ENCODE measurements around the gene ZCCHC4.

ZCCHC4 gene

DNA sequence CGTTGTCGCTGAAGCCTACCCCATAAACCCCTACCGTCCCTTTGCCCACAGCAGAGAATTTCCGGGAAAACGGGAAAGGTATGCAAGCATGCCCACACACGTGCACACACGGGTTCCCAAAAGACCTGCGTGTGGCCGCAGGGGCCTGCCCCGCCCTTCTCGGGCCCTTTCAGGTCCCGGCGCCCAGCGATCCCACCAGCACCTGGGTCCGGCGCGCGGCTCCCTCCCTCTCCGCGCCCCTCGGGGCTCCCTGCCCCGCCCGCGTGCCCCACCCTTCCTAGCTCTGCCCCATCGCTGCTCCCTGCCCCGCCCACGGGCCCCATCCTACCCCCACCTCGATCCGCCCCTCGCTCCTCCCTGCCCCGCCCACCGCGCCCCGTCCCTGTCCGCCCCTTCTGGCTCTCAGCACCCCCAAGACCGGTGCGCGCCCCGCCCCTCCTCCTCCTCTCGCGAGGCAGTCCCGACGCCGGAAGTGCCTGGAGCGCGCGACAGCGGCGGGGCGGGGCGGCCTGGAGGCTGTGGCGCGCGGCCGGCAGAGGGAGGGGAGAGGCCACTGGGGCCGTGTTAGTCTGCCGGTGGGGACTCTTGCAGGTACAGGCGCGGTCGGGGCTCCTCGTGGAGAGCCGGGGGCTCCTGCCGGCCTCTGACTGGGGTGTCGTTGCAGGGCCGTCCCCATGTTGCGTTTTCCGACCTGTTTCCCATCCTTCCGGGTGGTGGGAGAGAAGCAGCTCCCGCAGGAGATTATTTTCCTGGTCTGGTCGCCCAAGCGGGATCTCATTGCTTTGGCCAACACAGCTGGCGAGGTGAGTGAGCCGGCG lies 64.4 kb downstream of the ZCCHC4 start, which contains the start of gene ANAPC4:
TSS of gene ANAPC4 (plus strand) at position 510 of the 818 bp plus-strand sequence. CDS start at position 675, 165 bp downstream.
- FAIRE-seq = no peak
- DNase-seq (ENCODE audit: low spot score) = peak; percentile 94

DNA sequence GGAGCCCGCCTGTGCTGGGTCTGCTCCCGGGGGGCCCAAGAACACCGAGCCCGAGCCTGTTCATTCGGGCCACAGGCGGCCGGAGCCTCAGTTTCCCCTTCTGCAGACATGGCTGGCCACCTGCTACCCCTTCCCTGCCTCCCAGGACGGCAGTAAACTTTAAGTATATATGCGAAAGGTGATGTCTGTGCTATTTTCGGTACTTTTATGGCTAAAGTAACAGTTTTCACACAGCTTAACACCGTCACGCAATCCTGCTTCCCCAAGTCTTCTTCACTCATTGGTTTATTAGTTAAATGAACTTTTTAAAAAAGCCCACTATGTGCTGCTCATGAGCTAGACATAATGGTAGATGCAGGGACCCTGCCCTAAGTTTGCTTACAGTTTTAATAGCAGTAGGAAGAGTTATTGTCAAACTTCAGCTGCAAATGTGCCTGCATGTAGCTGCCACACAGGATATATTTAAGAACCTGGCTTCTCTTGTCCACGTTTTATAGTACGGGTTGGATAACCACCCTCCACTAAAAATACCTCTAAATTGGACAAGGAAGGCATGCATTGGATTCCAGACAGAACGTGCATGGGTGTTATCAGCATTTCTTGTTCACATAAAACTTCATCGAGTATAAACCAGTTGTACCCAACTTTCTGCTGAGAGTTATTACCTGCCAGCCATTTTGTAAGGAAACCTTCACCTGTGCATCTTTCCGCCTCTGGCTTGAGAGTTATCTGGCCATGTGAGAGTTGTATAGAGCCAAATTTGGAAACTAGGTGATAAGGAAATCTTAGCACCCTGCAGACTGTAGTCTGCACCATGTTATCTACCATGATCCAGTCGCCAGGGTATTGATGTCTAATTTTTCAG lies 65.2 kb downstream of the ZCCHC4 start:
- FAIRE-seq (no peak), DNase-seq (ENCODE audit: low spot score) (no peak)

DNA sequence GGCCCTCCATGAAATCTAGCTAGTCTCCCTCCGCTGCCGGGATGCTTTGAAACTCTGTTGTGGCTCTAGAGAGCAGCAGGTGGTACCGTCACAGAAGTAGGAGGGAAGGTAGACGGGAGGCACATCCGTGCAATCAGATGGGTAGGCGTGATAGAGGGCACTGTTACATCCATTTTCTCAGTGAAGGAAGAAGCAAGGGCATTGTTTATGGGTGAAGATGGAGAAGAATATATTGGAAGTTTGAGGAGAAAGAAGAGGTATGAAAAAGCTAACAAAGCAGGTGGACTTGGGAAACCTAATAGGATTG lies 65.8 kb downstream of the ZCCHC4 start:
- FAIRE-seq (no peak), DNase-seq (ENCODE audit: low spot score) (no peak)

DNA sequence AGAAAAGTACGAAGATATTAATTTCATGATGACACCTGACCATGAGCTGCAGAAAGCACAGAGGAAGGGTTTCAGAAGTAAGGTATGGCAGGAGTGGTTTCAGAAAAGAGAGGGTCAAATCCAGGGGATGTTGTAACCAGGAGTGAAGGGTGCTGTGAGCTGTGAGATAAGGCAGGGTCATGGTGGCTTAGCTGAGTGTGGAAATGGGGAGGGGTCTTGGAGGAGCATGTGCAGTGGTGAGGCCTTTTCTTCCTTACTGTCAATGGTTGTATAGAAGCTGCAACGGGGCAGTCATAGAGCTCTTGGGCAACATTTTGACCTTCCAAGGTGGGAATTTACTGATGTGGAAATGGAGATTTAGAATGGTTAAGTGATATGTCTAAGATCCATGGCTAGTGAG lies 67.0 kb downstream of the ZCCHC4 start:
- FAIRE-seq (no peak), DNase-seq (ENCODE audit: low spot score) (no peak)

DNA sequence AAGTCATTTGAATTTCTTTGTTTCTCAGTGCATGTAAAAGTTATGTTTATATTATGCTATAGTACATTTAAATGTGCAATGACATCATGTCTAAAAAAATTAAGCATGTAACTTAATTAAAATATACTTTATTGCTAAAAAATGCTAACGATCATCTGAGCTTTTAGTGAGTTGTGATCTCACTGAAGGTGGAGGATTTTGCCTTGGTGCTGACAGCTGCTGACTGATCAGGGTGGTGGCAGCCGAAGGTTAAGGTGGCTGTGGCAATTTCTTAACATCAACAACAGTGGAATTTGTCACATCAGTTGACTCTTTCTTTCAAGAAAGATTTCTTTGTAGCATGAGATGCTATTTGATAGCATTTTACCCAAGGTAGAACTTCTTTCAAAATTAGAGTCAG lies 71.1 kb downstream of the ZCCHC4 start:
- DNase-seq (ENCODE audit: low spot score) (no peak), FAIRE-seq (no peak)

DNA sequence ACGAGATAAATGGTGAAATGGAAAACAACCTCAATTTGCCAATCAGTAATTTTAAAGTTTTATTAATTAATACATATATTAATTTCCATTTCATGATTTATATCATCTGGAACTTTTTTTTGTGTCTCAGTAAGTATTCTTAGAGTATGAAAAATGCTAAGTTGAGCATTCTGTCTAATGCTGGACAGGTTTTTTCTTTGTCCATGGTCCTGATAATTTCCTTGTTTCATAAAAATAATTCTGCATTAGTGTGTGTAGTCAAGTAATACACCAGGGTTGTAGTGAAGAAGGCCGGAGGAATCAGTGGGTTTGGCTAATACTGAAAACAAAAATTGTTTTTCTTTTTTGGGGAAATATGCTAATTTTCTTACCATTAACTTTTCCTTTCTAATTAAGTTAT lies 74.4 kb downstream of the ZCCHC4 start:
- DNase-seq (ENCODE audit: low spot score) = no peak
- no peak for FAIRE-seq

DNA sequence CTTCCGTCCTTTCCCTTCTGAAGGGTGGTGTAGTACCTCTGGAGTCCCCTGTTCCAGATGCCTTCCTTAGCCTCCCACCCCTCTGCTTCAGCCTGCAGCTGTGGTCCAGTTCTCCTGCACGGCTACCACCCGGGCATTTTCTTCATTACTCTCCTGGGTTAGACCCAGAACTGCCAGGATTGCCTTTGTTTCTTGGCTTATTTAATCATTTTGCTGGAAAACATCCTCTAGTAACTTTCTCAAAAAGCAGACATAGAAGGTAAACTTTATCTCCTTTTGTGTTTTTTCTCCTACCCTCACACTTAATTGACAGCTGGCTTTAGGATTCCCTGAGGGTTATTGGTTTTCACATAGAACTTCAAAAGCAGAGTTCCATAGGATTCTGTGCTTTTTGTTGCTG lies 84.7 kb downstream of the ZCCHC4 start:
- no peak for FAIRE-seq
- no peak for DNase-seq (ENCODE audit: low spot score)

DNA sequence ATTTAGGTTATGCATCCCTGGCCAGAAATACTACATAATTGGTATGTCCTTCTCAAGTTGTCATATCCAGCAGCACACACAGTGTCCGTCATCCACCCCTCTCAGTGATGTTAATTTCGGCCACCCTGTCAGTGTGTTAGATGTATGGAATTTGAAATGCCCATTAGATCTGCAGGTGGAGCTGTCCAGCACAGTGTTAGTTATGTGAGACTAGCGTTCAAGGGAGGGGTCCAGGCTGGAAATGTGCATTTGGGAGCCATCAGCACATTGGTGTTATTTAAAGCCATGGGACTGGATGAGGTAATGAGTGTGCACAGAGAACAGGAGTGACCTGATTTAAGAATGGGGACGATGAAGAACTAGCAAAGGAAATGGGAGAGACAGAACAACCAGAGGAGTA lies 86.9 kb downstream of the ZCCHC4 start:
- no peak for FAIRE-seq

DNA sequence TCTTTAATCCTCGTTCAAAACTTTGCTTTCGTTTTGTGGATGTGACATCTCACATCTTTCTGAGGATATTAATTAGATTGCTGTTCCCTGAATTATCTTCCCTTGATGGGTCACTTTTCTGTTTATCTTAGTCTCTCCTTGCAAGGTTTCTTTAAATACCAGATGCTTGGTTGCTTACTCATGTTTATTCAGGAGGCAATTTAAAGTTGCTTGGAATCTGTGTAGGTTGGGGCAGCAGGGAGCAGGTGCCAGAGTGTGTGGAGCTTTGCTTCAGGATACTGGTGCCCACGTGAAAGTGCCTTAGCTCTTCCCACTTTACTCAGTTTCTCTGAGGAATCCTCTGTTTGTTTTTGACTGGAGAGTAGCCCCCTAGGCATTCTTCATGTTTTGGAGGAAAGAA lies 88.5 kb downstream of the ZCCHC4 start:
- FAIRE-seq (no peak), DNase-seq (ENCODE audit: low spot score) (no peak)

More for the DNA sequence above, 86.9 kb downstream of the ZCCHC4 start:
- no peak for DNase-seq (ENCODE audit: low spot score)

DNA sequence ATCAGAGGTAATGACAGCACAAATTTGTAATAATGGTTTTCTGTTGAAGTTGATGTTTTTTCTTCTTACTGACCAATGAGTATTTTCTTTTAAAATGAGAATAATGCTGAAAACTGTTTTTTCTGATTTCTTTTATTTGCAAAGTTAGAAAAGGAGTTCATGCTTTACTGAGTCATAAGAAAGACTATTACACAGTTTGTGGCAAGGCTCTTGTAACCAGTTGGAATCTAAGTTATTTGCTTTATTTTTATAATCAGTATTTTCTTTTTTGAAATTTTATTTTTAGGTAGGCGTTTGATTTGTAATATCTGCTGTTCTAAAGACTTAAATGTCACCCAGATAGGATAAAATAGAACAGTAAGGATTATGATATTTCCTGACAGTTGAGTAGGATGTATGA lies 89.9 kb downstream of the ZCCHC4 start:
- DNase-seq (ENCODE audit: low spot score) = no peak
- no peak for FAIRE-seq

DNA sequence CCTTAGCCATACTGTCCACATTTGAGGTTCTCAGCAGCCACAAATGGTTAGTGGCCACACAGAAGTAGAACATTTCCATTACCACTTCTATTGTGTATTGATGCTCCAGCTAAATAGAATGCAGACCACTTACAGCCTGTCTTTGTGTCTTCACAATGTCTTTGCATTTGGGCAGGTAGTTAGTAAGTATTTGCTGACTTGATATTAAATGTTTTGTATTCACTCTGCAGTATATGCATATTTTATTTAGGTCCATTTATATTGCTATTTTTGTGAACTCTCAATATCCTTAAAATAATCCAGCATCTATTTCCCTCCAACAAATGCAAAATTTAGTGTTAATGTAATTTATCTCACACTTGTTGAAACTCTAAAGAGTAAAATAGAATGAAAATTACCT lies 91.1 kb downstream of the ZCCHC4 start:
- DNase-seq (ENCODE audit: low spot score) (no peak), FAIRE-seq (no peak)

DNA sequence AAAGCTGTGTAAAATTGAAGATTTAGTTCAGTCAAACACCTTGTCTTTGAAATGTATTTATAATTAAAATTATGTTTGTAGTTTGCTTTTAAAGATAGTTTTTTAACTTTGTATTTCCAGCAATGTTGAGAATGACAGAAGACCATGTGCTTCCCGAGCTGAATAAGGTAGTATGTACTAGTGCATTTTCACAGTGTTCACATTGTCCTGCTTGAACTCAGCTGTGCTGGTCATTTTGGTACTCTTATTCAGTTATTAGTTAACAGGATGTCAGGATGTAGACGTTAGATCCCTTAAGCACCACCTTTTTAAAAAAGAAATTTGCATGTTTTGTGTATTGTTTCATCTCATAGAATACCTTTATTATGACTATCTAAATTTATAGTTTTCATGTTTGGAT lies 92.9 kb downstream of the ZCCHC4 start:
- DNase-seq (ENCODE audit: low spot score) = no peak
- no peak for FAIRE-seq

DNA sequence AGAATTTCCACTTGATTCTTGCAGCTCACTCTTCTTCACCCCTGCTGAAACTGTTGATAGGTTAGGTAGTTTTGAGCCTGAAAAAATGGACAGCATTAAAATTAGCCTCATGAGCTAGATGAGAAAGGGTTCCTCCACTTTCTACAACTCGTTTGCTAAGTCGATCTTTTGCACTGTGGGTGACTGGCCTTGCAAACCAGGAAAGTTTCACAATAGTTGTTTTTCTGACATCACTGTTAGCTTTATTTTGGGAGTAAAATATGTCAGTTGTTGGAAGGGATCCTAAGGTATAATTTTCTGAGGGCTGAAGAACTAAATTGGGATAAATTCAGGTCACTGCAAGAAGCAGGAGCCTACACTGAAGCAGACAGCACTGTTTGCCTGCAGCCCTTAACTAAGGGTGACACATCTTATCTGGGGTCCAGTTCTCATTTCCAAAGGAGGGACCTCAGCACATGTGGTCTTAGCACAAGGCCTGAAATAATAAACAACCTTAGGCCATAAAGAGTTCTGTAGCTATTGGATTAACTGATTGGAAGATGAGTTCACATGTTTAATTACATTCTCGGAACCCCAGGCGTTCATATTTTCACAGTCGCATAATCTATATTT lies 93.6 kb downstream of the ZCCHC4 start:
- DNase-seq (ENCODE audit: low spot score) (no peak), FAIRE-seq (no peak)

DNA sequence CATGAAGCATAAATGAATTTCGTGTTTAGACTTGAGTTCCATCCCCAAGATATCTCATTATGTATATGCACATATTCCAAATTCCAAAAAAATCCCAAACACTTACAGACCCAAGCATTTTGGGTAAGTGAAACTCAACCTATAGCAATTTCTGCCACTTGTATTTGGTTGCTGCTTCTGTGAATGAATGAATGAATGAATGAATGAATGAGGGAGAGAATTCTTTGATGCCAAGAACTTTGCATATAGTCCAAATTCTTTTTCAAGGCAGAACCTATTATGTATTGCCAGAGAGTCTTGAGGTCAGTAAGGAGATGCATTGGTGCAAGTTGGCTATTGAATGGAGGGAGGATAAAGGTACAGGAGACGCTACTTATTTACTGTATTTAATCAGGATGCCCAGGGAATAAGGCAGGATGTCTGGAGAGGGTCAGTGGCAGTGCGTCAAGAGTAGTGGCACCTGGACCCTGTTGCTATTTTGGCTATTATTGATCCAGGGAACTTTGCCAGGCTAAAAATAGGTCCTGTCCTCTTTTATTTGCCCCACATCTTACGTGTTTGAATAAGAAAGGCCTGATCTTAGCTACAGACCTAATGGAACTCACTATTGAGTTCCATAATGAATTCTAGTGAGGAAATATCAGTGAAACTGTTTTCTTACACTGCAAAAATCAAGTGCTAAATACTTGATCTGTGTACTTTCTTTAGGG lies 98.4 kb downstream of the ZCCHC4 start:
- DNase-seq (ENCODE audit: low spot score) = no peak
- no peak for FAIRE-seq

DNA sequence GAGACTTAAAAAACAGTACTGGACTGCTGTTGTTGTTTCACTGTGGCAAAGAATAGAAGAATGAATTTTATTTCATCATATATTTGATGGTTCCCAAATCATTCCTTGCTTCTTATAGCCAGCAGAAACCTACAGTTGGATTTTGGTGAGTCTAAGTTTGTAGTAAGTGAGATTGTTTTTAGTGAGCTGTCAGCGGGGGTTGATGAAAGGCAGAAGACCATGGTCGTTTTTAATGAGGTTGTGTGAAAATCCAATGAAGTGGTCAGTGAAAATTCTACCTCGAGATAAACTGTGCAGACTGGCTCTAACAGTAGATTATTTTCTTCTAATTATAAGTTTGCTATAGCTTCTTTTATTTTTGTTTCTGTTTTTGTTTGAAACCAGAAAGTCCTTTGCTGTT lies 100.7 kb downstream of the ZCCHC4 start:
- FAIRE-seq = no peak

DNA sequence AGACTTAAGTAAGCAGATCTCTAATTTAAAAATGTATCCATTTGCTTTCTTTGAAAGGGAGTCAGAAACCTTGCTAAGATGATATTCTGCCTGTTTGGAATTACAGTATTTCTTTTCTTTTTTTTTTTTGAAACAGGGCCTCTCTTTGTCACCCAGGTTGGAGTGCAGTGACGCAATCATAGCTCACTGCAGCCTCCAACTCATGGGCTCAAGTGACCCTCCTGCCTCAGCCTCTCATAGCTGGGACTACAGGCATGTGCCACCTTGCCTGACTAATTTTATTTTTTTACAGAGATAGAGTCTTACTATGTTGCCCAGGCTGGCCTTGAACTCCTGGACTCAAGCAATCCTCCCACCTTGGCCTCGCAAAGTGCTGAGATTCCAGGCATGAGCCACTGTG lies 104.4 kb downstream of the ZCCHC4 start:
- DNase-seq (ENCODE audit: low spot score) = no peak
- no peak for FAIRE-seq

More for the DNA sequence above, 100.7 kb downstream of the ZCCHC4 start:
- no peak for DNase-seq (ENCODE audit: low spot score)

All from urothelium cell line (cell line).